Measurements from ENCODE around the gene EML3. TPM values are rescaled to one million over a fixed set of nuclear protein-coding genes. Genes with fewer than 3 reads are reported as not detected.
"Not testable (repeated sequence)": the region's sequence is repeated elsewhere in the genome, so short reads cannot be mapped to it uniquely, and the experiment has no call there.

EML3 gene
- total RNA-seq, 1 donor from 2014 or later, result 40.2 TPM

DNA sequence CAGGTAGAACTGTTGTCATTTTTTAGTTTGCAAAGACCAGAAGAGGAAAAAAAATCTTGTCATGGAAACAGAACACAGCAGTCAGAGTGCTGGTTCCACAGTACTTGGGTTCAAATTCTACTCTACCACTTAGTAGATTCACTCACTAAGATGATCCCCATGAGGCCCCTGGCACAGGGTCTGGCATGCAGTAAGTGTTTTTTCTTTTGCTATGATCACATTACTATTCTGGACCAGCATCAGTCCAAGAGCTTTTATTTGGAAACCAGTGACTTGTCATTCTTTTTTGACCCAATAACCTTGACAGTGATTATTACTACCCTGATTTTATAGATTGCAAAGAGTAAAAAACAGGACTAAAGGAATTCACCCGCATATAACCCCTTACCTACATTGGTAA lies 43.0 kb downstream of the EML3 start:
- DNase-seq, result no peak

DNA sequence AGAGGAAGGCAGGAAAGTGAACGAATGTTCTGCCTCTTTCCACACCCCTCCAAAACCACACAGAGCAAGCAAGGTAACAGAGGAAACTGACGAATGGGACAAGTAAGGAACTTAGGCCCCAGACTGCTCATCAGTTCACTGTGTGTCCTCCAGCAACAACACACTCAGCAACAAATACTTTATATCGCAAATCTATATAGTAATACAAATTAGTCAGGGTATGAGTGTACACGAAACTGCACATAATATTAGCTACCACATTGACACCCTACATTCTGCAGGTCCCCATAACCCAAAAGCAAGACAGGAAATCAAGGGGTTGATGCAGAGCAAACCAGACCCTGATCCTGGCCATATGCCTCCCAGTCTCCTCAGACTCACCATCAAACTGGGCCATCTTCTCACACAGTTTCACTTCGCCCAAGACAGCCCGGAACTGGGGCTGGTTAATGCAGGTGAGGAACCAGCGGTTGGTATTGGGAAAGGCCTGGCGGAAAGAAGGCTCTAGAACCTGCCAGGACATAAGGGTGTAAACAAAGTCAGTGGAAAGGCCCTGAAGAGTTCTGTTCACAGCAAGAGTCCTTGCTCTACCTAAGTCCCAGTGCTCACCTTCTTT lies 45.4 kb downstream of the EML3 start:
- DNase-seq, result no peak

DNA sequence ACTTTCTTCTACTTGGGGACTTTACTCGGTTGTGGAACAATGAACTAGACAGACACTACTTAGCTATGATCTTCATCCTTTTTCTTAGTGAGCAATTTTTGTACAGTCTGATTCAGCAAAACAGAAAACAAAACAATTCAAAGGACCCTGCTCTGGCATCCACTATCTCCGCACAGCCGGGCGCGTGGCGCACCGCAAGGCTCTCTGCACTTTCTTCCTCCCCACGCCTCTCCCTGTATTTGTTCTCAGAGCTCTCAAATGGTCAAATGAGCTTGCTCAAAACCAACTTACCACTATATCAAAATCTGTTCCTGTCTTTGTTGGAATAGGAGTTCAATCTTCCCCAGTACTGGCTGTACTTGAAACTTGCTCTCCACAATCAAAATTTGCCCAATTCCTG lies 46.3 kb downstream of the EML3 start:
- no peak for DNase-seq

DNA sequence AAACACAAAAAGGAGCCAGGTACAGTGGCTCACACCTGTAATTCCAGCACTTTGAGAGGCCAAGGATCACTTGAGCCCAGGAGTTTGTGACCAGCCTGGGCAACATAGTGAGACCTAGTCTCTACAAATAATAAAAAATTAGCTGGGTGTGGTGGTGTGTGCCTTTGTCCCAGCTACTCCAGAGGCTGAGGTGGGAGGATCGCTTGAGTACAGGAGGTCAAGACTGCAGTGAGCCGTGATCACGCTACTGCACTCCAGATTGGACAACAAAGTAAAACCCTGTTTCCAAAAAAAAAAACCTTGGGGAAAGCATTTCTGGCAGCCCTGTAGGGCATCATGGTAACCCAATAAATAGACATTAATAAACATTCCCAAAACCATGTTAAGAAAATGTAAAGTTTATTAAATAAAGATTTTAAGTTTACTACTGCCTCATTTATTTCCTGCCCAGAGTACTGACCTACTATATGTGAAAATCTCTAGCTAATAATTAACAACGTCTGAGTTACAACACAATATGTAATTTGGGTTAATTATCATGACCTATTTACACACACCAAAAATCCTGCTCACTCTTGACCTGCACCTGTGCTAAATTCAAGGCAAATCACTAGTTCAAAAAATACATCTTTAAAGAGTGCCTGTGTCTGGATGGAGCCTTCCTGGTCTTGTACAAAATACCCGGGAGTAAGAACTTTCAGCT lies 47.3 kb downstream of the EML3 start:
- DNase-seq, result no peak

- not testable (repeated sequence) for DNase-seq
Measured at GRCh38 chr11:62561677-62562230, 50.8 kb downstream of the EML3 start.

- DNase-seq, result peak; percentile 98
Measured at GRCh38 chr11:62560566-62561103, 51.9 kb downstream of the EML3 start.

DNA sequence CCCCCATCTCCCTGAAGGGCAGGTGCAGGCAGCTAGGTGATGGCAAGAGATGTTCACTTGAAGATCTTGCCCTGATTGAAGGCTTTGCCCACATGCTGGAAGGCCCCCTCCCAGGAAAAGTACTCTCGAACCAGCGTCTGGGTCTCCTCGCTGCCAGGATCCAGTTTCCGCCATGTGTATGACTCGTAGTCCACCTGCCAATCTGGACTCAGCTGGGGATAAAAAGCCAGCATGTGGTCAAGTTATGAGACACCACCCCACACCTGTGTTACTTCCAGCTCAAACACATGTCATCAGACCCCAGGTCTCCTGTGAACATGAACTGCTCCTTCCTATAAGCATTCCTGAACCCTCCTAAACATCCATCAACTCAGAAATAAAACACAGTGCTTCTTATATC lies 52.9 kb downstream of the EML3 start:
- not testable (repeated sequence) for DNase-seq

GRCh38 chr11:62559204-62559603 lies 53.4 kb downstream of the EML3 start:
- no peak for DNase-seq

- DNase-seq, result no peak
Measured at GRCh38 chr11:62558669-62559068, 53.9 kb downstream of the EML3 start.

- no peak for DNase-seq
Measured at GRCh38 chr11:62556875-62557631, 55.5 kb downstream of the EML3 start.

GRCh38 chr11:62556108-62556874 lies 56.3 kb downstream of the EML3 start:
- DNase-seq, result peak; percentile 95

DNA sequence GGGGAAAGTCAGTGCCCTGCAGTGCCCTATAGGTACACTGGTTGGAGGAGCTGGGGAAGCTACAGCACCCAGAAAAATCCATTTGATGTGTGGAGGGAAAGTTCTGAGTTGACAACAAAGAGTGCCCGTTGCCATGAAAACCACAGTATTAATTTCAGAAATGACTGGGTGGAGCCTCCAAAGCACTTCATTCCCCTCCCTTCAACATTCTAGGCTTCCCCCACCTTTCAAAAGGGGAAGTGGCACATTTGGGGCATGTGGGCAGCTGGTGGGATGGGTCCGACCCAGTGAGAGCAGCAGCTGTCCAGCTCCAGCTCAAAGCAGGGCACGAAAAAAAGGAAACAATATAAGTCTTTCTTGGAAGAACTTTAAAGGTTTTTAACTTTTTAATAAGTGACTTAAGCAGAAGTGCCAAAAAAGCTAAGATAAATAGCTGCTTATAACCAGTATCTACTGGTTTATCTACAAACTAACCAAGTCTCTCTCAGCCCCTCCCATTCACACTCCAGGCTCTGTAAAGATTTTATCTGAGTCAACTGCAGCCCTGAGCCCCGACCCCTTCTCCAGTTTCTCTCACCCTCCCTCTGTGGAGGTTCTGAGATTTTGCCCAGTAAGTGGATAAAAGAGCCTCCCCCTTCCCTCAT lies 57.0 kb downstream of the EML3 start:
- no peak for DNase-seq

- no peak for DNase-seq
Measured at GRCh38 chr11:62554387-62555167, 58.0 kb downstream of the EML3 start.

DNA sequence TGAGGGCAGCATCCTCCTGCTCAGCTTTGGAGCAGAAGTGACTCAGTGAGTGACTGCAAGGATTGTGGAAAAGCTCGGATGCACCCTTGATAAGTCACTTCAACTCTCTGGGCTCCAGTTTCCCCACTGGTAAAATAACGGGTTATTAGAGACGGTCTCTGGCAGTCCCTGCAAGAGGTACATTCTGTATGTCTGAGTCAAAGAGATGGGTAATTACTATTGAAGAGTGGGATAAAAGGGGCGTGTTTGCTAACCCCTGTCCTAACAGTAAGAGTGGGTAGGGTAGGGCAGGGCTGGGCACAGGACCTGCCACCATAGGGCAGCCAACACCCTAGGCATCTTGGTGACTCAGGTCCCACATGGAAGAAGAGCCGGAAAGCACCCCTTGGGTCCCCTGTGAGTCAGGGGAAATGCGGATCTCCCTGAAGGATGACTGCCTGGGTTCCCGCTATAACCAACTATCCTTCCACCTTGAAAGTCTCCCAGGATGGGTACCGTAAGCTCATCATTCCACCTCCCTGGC lies 58.7 kb downstream of the EML3 start:
- peak; percentile 35 for DNase-seq

DNA sequence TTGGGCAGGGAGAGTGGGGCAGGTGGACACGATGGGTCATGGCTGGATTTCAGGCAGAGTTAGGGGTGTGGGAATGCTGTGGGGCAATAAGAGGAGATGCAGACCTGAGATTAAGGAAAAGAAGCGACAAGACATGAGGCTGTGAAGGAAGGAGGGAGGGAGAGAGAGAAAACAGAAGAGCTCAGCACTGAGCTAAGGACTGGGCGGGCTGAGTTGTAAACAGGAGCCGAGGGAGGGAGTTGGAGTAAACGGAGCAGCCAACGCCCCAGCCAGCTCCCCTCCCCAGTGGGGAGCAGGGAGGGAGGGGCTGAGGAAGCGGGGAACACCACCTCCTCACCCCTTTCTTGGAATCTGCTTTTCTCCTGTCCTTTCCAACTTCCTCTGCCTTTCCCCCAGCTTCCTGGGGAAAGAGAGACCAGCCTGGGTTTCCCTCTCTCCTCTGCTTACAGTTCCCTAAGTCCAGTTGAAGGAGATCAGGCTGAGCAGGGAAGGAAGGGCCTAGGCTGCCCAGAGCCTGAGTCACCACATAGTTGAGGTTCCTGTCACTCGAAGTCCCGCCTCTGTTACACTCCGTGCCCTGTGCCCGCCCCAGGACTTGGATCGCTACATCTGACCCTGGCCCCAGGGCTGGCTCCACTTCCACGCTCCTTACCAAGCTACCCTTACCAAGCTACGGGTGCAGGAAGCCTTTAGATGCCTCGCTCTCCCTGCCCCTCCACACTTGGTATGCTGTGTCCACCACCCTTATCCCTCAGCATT lies 59.3 kb downstream of the EML3 start:
- DNase-seq, result peak; percentile 94

DNA sequence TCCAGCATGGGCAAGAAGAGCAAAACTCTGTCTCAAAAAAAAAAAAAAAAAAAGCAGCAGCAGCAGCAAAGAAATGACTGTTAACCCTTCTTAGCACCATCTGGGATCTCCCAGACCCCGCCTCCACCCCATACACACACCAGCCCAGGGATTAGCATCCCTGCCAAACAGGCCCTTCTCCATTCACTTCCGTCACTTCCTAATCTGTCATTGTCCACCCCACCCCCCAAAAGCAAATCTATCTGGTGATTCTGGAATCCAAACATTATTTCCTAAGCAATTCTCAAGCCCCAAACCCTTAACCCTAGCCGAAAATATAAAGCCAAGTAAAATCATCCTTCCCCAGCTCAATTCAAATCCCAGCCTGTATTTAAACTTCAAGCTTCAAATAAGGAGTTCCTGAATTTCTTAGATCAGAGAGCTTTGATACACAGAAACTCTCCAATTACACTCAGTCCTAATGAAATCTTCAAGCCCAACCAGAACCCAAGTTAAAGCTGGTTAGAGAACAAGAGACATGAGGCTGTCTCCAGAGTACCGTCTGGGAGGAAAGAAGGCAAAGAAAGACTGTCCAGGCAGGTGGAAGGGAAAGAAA lies 60.0 kb downstream of the EML3 start:
- peak; percentile 47 for DNase-seq
